Measurements from ENCODE around the gene ARID4A. TPM values are rescaled to one million over a fixed set of nuclear protein-coding genes. Genes with fewer than 3 reads are reported as not detected.
"Not testable (repeated sequence)": the region's sequence is repeated elsewhere in the genome, so short reads cannot be mapped to it uniquely, and the experiment has no call there.

ARID4A gene
- total RNA-seq, 1 experiment from 2014 or later = 24.9 TPM

GRCh38 chr14:58341152-58341748, 42.9 kb downstream of the ARID4A start:
- intact Hi-C loops (cut with micrococcal nuclease; ENCODE audit: unreplicated experiment) = no loop called here
- H3K4me3 ChIP-seq (ENCODE audit: low read depth, low read length, poor library complexity, severe bottlenecking) = no peak overlapping the region
- no TSS peak for BruUV-seq (replicated peaks)
- ChIA-PET POLR2A (ENCODE audit: low non-redundant PET) (no interaction called here), CTCF (no interaction called here)
- H3K36me3 ChIP-seq (ENCODE audit: insufficient read depth, low read length, poor library complexity, severe bottlenecking) = peaks cover 12% of the 10 kb centered on the region
- no peaks in the 10 kb centered on the region for H3K27me3 ChIP-seq (replicated peaks; ENCODE audit: insufficient read depth, low read depth, low read length, poor library complexity)
- H3K27ac ChIP-seq (ENCODE audit: low read depth, low read length, poor library complexity, severe bottlenecking) = no peak overlapping the region
- no peak for TF ChIP-seq CTCF (conservative IDR thresholded peaks at IDR 0.05; ENCODE audit: low read depth, low read length)
- TF ChIP-seq EZH2 (IDR thresholded peaks at IDR 0.05; ENCODE audit: borderline replicate concordance, low read depth, low read length, poor library complexity, severe bottlenecking) = no peak
- H3K9me3 ChIP-seq (ENCODE audit: low read depth, low read length, poor library complexity, severe bottlenecking) = no peaks in the 10 kb centered on the region
- DNase-seq (ENCODE audit: low spot score) = no peak
- H3K4me1 ChIP-seq (ENCODE audit: insufficient read depth, low read length, poor library complexity, severe bottlenecking) = no peaks in the 10 kb centered on the region

DNA sequence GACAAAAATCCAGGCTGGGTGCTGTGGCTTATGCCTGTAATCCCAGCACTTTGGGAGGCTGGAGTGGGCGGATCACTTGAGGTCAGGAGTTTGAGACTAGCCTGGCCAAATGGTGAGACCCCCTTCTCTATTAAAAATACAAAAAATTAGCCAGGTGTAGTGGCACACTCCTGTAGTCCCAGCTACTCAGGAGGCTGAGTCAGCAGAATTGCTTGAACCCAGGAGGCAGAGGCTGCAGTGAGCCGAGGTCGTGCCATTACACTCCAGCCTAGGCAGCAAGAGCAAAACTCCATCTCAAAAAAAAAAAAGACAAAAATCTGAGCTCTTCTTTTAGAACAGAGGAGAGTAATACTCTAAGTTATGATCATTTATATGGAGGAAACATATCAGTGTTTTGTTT, 45.2 kb downstream of the ARID4A start:
- H3K27ac ChIP-seq (ENCODE audit: low read depth, low read length, poor library complexity, severe bottlenecking); intact Hi-C loops (cut with micrococcal nuclease; ENCODE audit: unreplicated experiment); POLR2A ChIA-PET (ENCODE audit: low non-redundant PET); H3K9me3 ChIP-seq (ENCODE audit: low read depth, low read length, poor library complexity, severe bottlenecking); CTCF ChIA-PET; H3K4me1 ChIP-seq (ENCODE audit: insufficient read depth, low read length, poor library complexity, severe bottlenecking); BruUV-seq (replicated peaks); DNase-seq (ENCODE audit: low spot score); H3K27me3 ChIP-seq (replicated peaks; ENCODE audit: insufficient read depth, low read depth, low read length, poor library complexity); H3K4me3 ChIP-seq (ENCODE audit: low read depth, low read length, poor library complexity, severe bottlenecking): not testable (repeated sequence)
- H3K36me3 ChIP-seq (ENCODE audit: insufficient read depth, low read length, poor library complexity, severe bottlenecking) = peaks cover 31% of the 10 kb centered on the region

- Histone ChIP-seq H3K27ac (ENCODE audit: low read depth, low read length, poor library complexity, severe bottlenecking) (no peak overlapping the region), H3K4me3 (ENCODE audit: low read depth, low read length, poor library complexity, severe bottlenecking) (no peak overlapping the region), H3K9me3 (ENCODE audit: low read depth, low read length, poor library complexity, severe bottlenecking) (no peaks in the 10 kb centered on the region), H3K36me3 (ENCODE audit: insufficient read depth, low read length, poor library complexity, severe bottlenecking) (peaks cover 57% of the 10 kb centered on the region), H3K27me3 (replicated peaks; ENCODE audit: insufficient read depth, low read depth, low read length, poor library complexity) (no peaks in the 10 kb centered on the region), H3K4me1 (ENCODE audit: insufficient read depth, low read length, poor library complexity, severe bottlenecking) (no peaks in the 10 kb centered on the region)
- POLR2A ChIA-PET (ENCODE audit: low non-redundant PET) = no interaction called here
- no peak for DNase-seq (ENCODE audit: low spot score)
- TF ChIP-seq CTCF (conservative IDR thresholded peaks at IDR 0.05; ENCODE audit: low read depth, low read length) (no peak), EZH2 (IDR thresholded peaks at IDR 0.05; ENCODE audit: borderline replicate concordance, low read depth, low read length, poor library complexity, severe bottlenecking) (no peak)
- intact Hi-C loops (cut with micrococcal nuclease; ENCODE audit: unreplicated experiment) = no loop called here
- CTCF ChIA-PET = no interaction called here
- no TSS peak for BruUV-seq (replicated peaks)
Observed at GRCh38 chr14:58353516-58354299, 55.4 kb downstream of the ARID4A start.

Measured in A673 (cell line).